Smooth muscle cell (in vitro differentiated cells): Measurements from ENCODE around the gene UBQLN1. TPM values are rescaled to one million over a fixed set of nuclear protein-coding genes. Genes with fewer than 3 reads are reported as not detected.

Source experiments
- DNase-seq: peaks from one replicate; lab custom pipeline; 2025; ENCODE audit not compliant: unreplicated experiment; lab: John Stamatoyannopoulos, UW
- H2AFZ ChIP-seq: fragments of 200-600 bp; sonication (generic); 2 replicates; pipeline ENCODE4 v1.6.0; 2016; ENCODE audit warnings: antibody characterized with exemption, low read depth, mild to moderate bottlenecking
- H3F3A ChIP-seq: fragments of 200-600 bp; sonication (generic); 2 replicates; pipeline ENCODE4 v1.6.0; 2017; ENCODE audit warnings: antibody characterized with exemption, low read depth
- H3K27ac ChIP-seq: fragments of 200-600 bp; sonication (generic); 2 replicates; pipeline ENCODE4 v1.5.1; 2016; ENCODE audit warnings: low read depth, mild to moderate bottlenecking
- H3K27me3 ChIP-seq: fragments of 200-600 bp; sonication (generic); 2 replicates; pipeline ENCODE4 v1.6.1; 2016; ENCODE audit warnings: low read depth, mild to moderate bottlenecking
- H3K36me3 ChIP-seq: fragments of 200-600 bp; sonication (generic); 2 replicates; pipeline ENCODE4 v1.5.1; 2016; ENCODE audit warnings: low read depth
- H3K4me1 ChIP-seq: fragments of 200-600 bp; sonication (generic); 2 replicates; pipeline ENCODE4 v1.5.1; 2016; ENCODE audit warnings: low read depth
- H3K4me2 ChIP-seq: fragments of 200-600 bp; sonication (generic); 2 replicates; pipeline ENCODE4 v1.6.0; 2016; ENCODE audit warnings: mild to moderate bottlenecking
- H3K4me3 ChIP-seq: fragments of 200-600 bp; sonication (generic); 2 replicates; pipeline ENCODE4 v1.5.1; 2016; ENCODE audit warnings: mild to moderate bottlenecking
- H3K79me2 ChIP-seq: fragments of 200-600 bp; sonication (generic); 2 replicates; pipeline ENCODE4 v1.6.0; 2016; ENCODE audit warnings: low read depth, mild to moderate bottlenecking
- H3K9ac ChIP-seq: fragments of 200-600 bp; sonication (generic); 2 replicates; pipeline ENCODE4 v1.6.0; 2016; ENCODE audit warnings: low read depth
- H3K9me3 ChIP-seq: fragments of 200-600 bp; sonication (generic); replicated peaks from 2 replicates; pipeline ENCODE4 v1.5.1; 2016; ENCODE audit warnings: low read depth
- H4K20me1 ChIP-seq: fragments of 200-600 bp; sonication (generic); 2 replicates; pipeline ENCODE4 v1.6.0; 2016; ENCODE audit warnings: low read depth
- CTCF ChIP-seq: fragments of 200-600 bp; sonication (generic); IDR thresholded peaks from 2 replicates; pipeline ENCODE4 v1.5.1; 2017; ENCODE audit warnings: borderline replicate concordance, mild to moderate bottlenecking, antibody characterized with exemption; ENCODE audit not compliant: insufficient read depth, poor library complexity, severe bottlenecking
- WGBS: methylation state at CpG from one replicate; pipeline ENCODE4 v1.1.7; 2016; ENCODE audit warnings: low lambda C conversion rate; 5-methylcytosine and 5-hydroxymethylcytosine counted together
- polyA plus RNA-seq: library from polyadenylated mRNA; unstranded; fragments of >200 nt; fragmentation: Nextera tagmentation; extraction: Ambion mirVana; gene quantifications from 2 replicates; pipeline ENCODE4 v1.2.1, GENCODE V29; 2016
- total RNA-seq: library from RNA; depleted of rRNA; stranded (reverse); fragments of >200 nt; gene quantifications from 2 replicates; pipeline ENCODE4 v1.2.3, GENCODE V29; 2014

The UBQLN1 gene
- total and polyA plus RNA-seq, 2 experiments from 2014 or later = 36.2 to 116 TPM

GRCh38 chr9:83656032-83656680 is 51.6 kb downstream of the UBQLN1 start:
- no peaks in the 10 kb centered on the region for H3K4me1 ChIP-seq
- no peaks in the 10 kb centered on the region for H3F3A ChIP-seq
- no peaks in the 10 kb centered on the region for H3K27me3 ChIP-seq
- WGBS = 96% methylated on average over 2 of the region's 2 CpGs
- no peak overlapping the region for H3K4me3 ChIP-seq
- H3K36me3 ChIP-seq = peaks cover 26% of the 10 kb centered on the region
- no peak overlapping the region for H3K9ac ChIP-seq
- no peaks in the 10 kb centered on the region for H3K79me2 ChIP-seq
- H3K27ac ChIP-seq = no peak overlapping the region
- no peak overlapping the region for H2AFZ ChIP-seq
- no peak for DNase-seq
- H4K20me1 ChIP-seq = peaks cover 16% of the 10 kb centered on the region
- H3K4me2 ChIP-seq = no peak overlapping the region
- no peaks in the 10 kb centered on the region for H3K9me3 ChIP-seq
- no peak for TF ChIP-seq CTCF

- no peaks in the 10 kb centered on the region for H3F3A ChIP-seq
- no peak for TF ChIP-seq CTCF
- no peaks in the 10 kb centered on the region for H3K79me2 ChIP-seq
- H3K36me3 ChIP-seq = peaks cover 22% of the 10 kb centered on the region
- no peak for DNase-seq
- WGBS = 92% methylated on average over 1 of the region's 1 CpG
- H4K20me1 ChIP-seq = peaks cover 16% of the 10 kb centered on the region
- no peaks in the 10 kb centered on the region for H3K4me1 ChIP-seq
- no peaks in the 10 kb centered on the region for H3K9me3 ChIP-seq
- H3K4me2 ChIP-seq = no peak overlapping the region
- H2AFZ ChIP-seq = no peak overlapping the region
- H3K27ac ChIP-seq = no peak overlapping the region
- H3K27me3 ChIP-seq = no peaks in the 10 kb centered on the region
- H3K4me3 ChIP-seq = no peak overlapping the region
- H3K9ac ChIP-seq = no peak overlapping the region
Measured at GRCh38 chr9:83655433-83655832, 52.3 kb downstream of the UBQLN1 start.

- Histone ChIP-seq H3K79me2 (no peaks in the 10 kb centered on the region), H3K4me1 (no peaks in the 10 kb centered on the region), H3F3A (no peaks in the 10 kb centered on the region), H3K4me3 (no peak overlapping the region), H4K20me1 (no peaks in the 10 kb centered on the region), H3K4me2 (no peak overlapping the region), H3K9ac (no peak overlapping the region), H2AFZ (no peak overlapping the region), H3K9me3 (no peaks in the 10 kb centered on the region), H3K36me3 (peaks cover 9% of the 10 kb centered on the region), H3K27me3 (no peaks in the 10 kb centered on the region), H3K27ac (no peak overlapping the region)
- DNase-seq = no peak
- WGBS = 96% methylated on average over 1 of the region's 1 CpG
- no peak for TF ChIP-seq CTCF
Measured at GRCh38 chr9:83652433-83652832, 55.3 kb downstream of the UBQLN1 start.

GRCh38 chr9:83651558-83651957 is 56.2 kb downstream of the UBQLN1 start:
- Histone ChIP-seq H4K20me1 (no peaks in the 10 kb centered on the region), H3K27ac (no peak overlapping the region), H3K9me3 (no peaks in the 10 kb centered on the region), H2AFZ (no peak overlapping the region), H3K36me3 (peaks cover 9% of the 10 kb centered on the region), H3K9ac (no peak overlapping the region), H3K27me3 (no peaks in the 10 kb centered on the region), H3F3A (no peaks in the 10 kb centered on the region), H3K4me2 (no peak overlapping the region), H3K79me2 (no peaks in the 10 kb centered on the region), H3K4me1 (no peaks in the 10 kb centered on the region), H3K4me3 (no peak overlapping the region)
- DNase-seq = no peak
- no peak for TF ChIP-seq CTCF
- WGBS = 98% methylated on average over 2 of the region's 2 CpGs
